GM21423 (cell line): ENCODE results near the gene RAB3B.
"Not testable (repeated sequence)": the region's sequence is repeated elsewhere in the genome, so short reads cannot be mapped to it uniquely, and the experiment has no call there.

Experiments used
- ATAC-seq: cut with Tn5 transposase; IDR thresholded peaks from one replicate; pipeline ENCODE4 v1.9.1; 2021; ENCODE audit warnings: mild to moderate bottlenecking, moderate library complexity; ENCODE audit not compliant: unreplicated experiment

The RAB3B gene

DNA sequence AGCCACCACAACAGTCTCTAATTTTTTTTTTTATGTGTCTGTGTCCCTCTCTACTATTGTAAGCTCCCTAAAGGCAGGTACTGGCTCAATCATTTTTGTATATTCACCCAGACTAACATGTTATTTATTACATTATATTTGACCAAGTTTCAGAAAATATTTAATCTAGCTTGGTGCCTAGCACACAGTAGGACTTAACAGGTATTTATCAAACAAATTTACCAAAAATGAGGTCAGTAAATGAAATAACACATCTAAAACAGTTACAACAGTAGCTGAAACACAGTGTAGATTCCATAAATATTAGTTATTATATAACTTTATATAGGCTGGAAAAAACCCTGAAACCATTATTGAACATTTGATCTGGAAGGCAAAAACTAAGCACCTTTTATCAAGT, 114.7 kb downstream of the RAB3B start:
- ATAC-seq, result no peak

DNA sequence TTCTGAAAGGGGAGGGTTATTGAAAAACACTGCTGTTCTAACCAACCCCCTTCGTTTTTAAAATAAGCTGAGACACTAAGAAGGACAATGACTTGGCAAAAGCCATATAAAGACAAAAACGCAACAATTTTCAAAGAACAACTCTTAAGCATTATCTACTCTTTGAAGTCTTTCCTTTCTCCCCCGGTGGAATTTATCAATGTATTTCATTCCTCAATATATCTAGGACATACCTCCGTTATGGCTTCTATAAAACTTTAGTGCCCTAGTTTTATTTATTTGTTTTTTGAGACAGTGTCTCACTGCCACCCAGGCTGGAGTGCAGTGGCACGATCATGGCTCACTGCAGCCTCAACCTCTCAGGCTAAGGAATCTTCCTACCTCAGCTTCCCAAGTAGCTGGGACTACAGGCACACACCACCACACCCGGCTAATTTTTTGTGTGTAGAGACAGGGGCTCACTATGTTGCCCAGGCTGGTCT, 115.2 kb downstream of the RAB3B start:
- no peak for ATAC-seq

DNA sequence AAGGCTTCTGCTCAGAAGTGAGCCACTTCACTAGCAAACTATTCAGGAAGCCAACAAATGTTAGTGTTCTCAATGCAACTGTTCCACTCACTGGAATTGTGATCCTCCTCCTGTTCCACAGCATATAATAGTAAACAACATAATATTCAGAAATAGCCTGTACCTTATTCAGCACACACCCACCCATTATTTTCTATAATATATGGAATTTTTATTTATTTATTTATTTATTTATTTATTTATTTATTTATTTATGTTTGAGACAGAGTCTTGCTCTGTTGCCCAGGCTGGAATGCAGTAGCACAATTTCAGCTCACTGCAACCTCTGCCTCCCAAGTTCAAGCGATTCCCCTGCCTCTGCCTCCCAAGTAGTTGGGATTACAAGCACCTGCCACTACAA, 117.2 kb downstream of the RAB3B start:
- ATAC-seq, result not testable (repeated sequence)

DNA sequence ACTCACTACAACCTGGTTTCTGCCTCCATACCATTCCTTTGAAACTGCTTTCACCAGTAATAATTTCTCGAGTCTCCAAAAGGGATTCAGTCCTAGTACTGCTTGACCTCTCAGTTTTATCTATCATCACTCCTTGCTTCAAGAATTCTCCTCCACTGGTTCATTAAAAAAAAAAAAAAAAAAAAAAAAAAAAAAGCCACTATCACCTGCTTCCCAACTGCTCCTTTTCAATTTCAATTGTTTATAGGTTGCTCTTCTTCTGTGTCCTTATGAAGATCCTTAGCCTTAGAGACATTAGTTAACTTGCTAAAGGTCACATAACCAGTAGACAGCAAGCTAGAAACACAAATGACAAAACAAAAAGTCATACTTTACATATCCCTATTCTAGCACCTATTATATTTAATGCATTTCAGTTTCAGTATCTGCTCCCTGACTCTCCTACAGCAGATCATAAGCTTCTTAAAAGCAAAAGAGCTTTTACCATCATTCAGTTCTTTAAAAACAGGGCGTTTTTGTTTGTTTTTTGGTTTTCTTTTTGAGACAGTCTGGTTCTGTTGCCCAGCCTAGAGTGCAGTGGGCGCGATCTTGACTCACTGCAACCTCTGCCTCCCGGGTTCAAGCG, 119.0 kb downstream of the RAB3B start:
- ATAC-seq, result no peak

DNA sequence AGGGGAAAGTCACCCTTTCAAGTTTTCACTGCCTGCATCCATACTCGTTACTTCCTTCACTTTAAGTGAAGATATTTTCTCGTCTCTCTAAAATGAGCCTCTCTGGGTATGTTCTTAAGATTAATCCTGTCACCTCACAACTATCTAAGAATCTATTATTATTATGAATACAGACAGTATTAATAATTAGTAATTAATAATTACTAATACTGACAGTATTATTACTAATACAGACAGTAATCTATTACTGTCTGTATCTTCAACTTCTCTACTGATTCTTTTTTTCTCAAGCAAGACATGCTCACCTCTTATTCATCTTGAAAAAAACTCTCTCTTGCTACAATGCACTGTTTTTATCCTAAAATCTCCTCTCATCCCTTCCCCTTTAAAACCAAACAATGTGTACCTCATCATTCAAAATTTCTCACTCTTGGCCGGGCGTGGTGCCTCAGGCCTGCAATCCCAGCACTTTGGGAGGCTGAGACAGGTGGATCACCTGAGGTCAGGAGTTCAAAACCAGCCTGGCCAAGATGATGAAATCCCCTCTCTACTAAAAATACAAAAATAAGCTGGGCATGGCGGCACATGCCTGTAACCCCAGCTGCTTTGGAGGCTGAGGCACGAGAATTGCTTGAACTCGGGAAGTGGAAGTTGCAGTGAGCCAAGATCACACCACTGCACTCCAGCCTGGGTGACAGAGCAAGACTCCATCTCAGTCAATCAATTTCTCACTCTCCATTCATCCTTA, 119.7 kb downstream of the RAB3B start:
- no peak for ATAC-seq

DNA sequence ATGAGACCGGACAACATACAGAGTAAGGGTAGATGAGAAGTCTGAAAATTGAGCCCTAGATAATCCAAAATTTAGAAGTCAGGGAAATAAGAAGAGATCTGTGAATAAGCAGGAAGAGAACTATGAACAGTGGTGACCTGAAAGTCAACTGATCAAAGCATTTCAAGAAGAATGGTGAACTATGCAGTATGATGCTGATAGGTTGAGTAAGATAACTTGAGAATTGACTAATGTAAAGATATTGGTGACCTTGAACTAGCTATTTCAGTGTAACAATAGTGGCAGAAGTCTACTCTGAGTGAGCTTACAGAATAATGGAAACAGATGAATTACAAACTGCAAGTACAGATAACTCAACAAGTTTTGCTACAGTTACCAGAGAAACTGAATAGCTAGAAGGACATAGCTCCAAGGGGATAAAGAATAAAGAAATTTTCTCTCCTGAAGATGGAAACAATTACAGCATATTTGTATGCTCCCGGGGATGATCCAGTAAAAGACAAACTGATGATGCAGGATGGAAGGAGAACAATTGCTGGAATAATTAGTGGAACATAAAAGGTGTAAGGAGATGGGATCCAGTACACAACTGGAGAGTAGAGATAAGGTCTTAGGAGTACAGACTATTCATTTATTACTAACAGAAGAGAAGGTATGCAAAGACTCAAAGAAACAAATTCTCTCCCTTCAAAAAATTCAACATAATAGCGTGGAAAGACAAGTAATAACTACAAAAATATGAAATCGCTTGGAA, 122.8 kb downstream of the RAB3B start:
- ATAC-seq, result no peak

DNA sequence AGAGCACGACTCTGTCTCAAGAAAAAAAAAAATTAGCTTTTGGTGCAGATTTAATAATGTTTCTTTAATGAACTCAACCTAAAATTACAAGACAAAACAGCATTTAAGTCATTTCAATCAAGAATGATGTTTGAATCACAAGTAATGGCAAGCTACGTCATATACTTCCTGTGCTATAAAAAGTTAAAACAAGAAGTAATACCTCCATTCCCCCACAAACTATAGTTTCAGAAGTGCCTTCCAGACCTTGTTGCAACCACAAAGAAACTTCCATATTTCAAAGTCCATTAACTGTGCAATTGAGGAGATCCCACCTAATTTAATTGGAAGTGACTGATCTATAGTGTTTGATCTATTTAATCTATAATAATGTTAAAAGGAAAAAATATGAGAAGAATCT, 127.1 kb downstream of the RAB3B start:
- ATAC-seq, result peak; percentile 76

DNA sequence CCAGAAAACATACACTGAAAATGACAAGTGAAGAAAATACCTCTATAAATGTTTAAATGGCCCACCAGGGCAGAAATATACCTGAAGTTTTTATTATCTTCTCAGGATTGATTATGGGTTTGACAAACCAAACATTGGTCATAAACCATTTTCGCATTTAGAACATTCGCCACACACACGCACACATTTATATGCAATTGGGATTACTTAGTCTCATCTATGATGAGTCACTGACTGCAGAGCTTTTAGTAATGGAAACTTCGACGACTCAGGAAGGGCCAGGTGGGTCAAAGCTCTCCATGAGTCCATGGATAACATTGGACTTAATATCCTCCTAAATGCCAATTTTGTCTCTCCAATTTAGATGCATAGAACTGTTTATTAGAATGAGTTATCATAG, 128.8 kb downstream of the RAB3B start:
- ATAC-seq, result no peak

DNA sequence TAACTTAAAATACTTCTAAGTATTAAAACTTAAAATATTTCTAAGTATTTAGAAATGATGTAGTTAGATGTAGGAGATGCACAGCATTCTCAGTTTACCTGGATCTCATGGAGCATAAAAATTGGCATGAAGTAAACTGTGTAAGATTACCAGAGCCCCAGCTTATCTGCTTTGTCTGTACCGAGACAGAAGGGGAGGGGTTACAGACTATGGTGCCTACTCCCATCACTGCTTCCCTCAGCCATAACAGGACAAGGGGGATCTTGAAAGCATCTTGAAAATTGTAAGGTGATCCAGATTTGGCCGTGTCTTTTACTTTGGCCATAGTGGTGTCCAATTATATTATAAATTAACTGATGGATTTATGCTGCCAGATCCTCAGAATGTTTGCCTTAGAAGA, 130.8 kb downstream of the RAB3B start:
- no peak for ATAC-seq

DNA sequence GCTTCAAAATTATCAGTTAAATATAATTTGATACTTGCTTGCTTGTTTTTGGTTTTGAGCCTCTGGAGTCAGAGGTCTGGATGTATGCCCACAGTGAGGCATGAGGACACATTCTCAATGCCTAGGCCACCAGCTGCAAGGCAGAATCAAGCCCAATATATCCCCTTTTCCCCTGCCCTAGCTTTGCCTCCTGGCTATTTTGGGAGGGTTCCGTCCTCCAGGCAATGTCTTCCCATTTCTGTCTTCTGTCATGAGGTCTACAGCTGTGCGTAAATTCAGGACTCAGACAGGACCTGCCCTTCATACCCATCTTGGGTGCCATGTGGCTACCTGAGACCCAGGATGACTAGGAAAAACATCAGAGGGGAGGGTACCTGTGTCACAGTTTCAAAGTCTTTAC, 131.2 kb downstream of the RAB3B start:
- no peak for ATAC-seq

DNA sequence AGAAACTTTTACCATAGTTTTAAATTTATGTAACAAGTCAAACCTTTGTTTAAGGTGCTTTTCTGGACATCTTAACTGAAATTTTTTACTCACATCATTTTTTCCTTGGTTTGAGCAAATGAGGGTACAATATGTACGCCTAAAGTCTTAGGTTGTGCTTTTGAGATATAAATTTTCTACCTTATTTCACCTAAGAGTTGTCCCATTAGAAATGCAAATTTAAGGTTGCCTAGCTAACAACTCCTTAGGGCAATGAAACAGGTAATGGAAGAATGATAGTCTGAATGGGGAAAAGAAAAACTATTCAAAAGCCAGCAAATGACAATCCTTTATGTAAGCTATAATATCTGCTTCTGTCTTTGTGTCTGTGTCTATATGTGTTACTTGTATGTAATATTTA, 131.6 kb downstream of the RAB3B start:
- ATAC-seq, result no peak
